Breast epithelium (tissue), 3 donors: ENCODE measurements around the gene RNF41.

Experiments used
- POLR2A ChIP-seq: fragments of 450-650 bp; IDR thresholded peaks from one replicate; pipeline ENCODE4 v1.6.1; 2016; ENCODE audit warnings: antibody characterized with exemption, mild to moderate bottlenecking, moderate library complexity
- POLR2AphosphoS5 ChIP-seq, 3 donors: sonication (generic); formaldehyde crosslinking; IDR thresholded peaks; one replicate each; pipeline ENCODE4 v1.6.1; 2017; ENCODE audit warnings: antibody characterized with exemption in 3 of 3
- TF ChIP-seq, protein P1 (sequence below), 3 donors: fragments of 450-650 bp; IDR thresholded peaks; one replicate each; pipeline ENCODE4 v1.5.1; 2016 to 2017; ENCODE audit warnings: antibody characterized with exemption in 3 of 3, mild to moderate bottlenecking in 3 of 3, moderate library complexity in 3 of 3

DNA sequence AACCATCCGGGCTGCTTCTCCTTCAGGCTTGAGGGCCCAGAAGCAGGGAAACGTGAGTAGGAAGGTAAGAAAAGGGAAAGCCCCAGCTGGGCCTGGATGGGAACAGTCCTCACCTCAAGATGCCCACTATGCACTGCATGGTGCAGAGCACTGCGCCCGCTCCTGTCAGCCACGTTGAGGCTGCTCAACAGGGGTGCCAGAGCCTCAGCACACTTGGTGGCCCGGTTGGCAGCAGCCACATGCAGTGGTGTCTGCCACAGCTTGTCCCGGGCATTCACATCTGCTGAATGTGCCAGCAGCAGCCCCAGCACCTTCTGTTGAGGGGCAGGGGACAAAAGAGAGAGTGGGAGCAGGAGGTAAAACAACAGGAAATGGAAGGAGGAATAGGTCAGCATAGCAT is 33.9 kb upstream of the RNF41 start:
- TF ChIP-seq, protein P1, sequence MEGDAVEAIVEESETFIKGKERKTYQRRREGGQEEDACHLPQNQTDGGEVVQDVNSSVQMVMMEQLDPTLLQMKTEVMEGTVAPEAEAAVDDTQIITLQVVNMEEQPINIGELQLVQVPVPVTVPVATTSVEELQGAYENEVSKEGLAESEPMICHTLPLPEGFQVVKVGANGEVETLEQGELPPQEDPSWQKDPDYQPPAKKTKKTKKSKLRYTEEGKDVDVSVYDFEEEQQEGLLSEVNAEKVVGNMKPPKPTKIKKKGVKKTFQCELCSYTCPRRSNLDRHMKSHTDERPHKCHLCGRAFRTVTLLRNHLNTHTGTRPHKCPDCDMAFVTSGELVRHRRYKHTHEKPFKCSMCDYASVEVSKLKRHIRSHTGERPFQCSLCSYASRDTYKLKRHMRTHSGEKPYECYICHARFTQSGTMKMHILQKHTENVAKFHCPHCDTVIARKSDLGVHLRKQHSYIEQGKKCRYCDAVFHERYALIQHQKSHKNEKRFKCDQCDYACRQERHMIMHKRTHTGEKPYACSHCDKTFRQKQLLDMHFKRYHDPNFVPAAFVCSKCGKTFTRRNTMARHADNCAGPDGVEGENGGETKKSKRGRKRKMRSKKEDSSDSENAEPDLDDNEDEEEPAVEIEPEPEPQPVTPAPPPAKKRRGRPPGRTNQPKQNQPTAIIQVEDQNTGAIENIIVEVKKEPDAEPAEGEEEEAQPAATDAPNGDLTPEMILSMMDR (IDR thresholded peaks at IDR 0.05), result no peak
- no peak for TF ChIP-seq POLR2A
- no peak for TF ChIP-seq POLR2AphosphoS5 (IDR thresholded peaks at IDR 0.05)
